ENCODE results near the gene KIF25.

GRCh38 chr6:168072261-168072660 is 74.8 kb downstream of the KIF25 start:
- no peak for TF ChIP-seq CTCF (conservative IDR thresholded peaks at IDR 0.05)
- no peak for TF ChIP-seq EZH2 (IDR thresholded peaks at IDR 0.05; ENCODE audit: low read depth)
